Upper lobe of left lung (tissue), 6 donors: ENCODE data around the gene ALKBH4. TPM values are rescaled to one million over a fixed set of nuclear protein-coding genes. Genes with fewer than 3 reads are reported as not detected.
"Not testable (repeated sequence)": the region's sequence is repeated elsewhere in the genome, so short reads cannot be mapped to it uniquely, and the experiment has no call there.

Source experiments
- ATAC-seq, 2 donors: fragments of 200-7000 bp; cut with Tn5 transposase; one replicate each; pipeline ENCODE4 v1.9.1; 2022; ENCODE audit warnings: mild to moderate bottlenecking in 2 of 2, moderate library complexity in 2 of 2; ENCODE audit not compliant: low FRiP score in 2 of 2
- DNase-seq, 2 donors: peaks; one replicate each; pipeline ENCODE4 v3.0.0-alpha.2; 2019 to 2020
- H3K27ac ChIP-seq, 4 donors: fragments of 200-600 bp; sonication (generic); one replicate each; pipeline ENCODE4 v1.5.1; 2016 to 2019
- H3K27me3 ChIP-seq, 4 donors: fragments of 200-600 bp; sonication (generic); one replicate each; pipeline ENCODE4 v1.5.1; 2017 to 2019
- H3K36me3 ChIP-seq, 4 donors: fragments of 200-600 bp; sonication (generic); one replicate each; pipeline ENCODE4 v1.5.1; 2016 to 2019
- H3K4me1 ChIP-seq, 4 donors: fragments of 200-600 bp; sonication (generic); one replicate each; pipeline ENCODE4 v1.5.1; 2018 to 2019
- H3K4me3 ChIP-seq, 4 donors: fragments of 200-600 bp; sonication (generic); one replicate each; pipeline ENCODE4 v1.5.1; 2017 to 2019; ENCODE audit warnings: mild to moderate bottlenecking in 2 of 4, moderate library complexity in 1 of 4
- H3K9me3 ChIP-seq, 4 donors: fragments of 200-600 bp; sonication (generic); one replicate each; pipeline ENCODE4 v1.5.1; 2018 to 2019
- CTCF ChIP-seq, 6 experiments: fragments of 450-650 bp in 4 of 6; fragments of 200-600 bp in 2 of 6; sonication (generic) in 2 of 6; IDR thresholded peaks; one replicate each; pipeline ENCODE4 v1.5.1; 2016 to 2019; ENCODE audit warnings: antibody characterized with exemption in 6 of 6
- WGBS, 2 donors: methylation state at CpG; one replicate each; pipeline ENCODE4 v1.1.5; 2017 to 2018; 5-methylcytosine and 5-hydroxymethylcytosine counted together
- total RNA-seq, 6 donors: library from RNA; depleted of rRNA in 4 of 6; stranded (reverse); fragments of >200 nt in 4 of 6; gene quantifications; one replicate each; pipeline versions ENCODE4 v1.1.0 to v1.2.1, GENCODE V29; 2016 to 2021
- donor health status: DM: no; HTN: no; CAD: no; lungs with moderate emphysema.
- donor health status: DM: no; HTN: yes; CAD: no; lungs with severe emphysema.

ALKBH4 gene
- total RNA-seq, 6 donors from 2014 or later = 10.4 to 34.2 (median 18.2) TPM

- ATAC-seq = peak; percentile 3 to 65
- H3K27ac ChIP-seq = not testable (repeated sequence)
These were observed 29.9 kb upstream of the ALKBH4 start for GRCh38 chr7:102494473-102495149.

GRCh38 chr7:102494026-102494425, 29.4 kb upstream of the ALKBH4 start:
- not testable (repeated sequence) for H3K4me1 ChIP-seq, H3K27me3 ChIP-seq, H3K9me3 ChIP-seq, H3K36me3 ChIP-seq, H3K27ac ChIP-seq
- H3K4me3 ChIP-seq = peak overlapping the region in 3 of 4 donors; percentile 23 to 31 (median 29)
- peak; percentile 22 to 76 for DNase-seq
- peak in 1 of 2 donors; percentile 0 for ATAC-seq
- WGBS, 2 donors = 32% methylated on average over 9 of the region's 15 CpGs; no CpG with 5 or more reads in 1 of the 2 donors

More at GRCh38 chr7:102494473-102495149, 29.9 kb upstream of the ALKBH4 start:
- not testable (repeated sequence) for H3K27me3 ChIP-seq, H3K4me3 ChIP-seq, H3K4me1 ChIP-seq, DNase-seq, H3K36me3 ChIP-seq, H3K9me3 ChIP-seq
- no CpG with 5 or more reads among the region's 67 CpGs for WGBS, 2 donors

DNA sequence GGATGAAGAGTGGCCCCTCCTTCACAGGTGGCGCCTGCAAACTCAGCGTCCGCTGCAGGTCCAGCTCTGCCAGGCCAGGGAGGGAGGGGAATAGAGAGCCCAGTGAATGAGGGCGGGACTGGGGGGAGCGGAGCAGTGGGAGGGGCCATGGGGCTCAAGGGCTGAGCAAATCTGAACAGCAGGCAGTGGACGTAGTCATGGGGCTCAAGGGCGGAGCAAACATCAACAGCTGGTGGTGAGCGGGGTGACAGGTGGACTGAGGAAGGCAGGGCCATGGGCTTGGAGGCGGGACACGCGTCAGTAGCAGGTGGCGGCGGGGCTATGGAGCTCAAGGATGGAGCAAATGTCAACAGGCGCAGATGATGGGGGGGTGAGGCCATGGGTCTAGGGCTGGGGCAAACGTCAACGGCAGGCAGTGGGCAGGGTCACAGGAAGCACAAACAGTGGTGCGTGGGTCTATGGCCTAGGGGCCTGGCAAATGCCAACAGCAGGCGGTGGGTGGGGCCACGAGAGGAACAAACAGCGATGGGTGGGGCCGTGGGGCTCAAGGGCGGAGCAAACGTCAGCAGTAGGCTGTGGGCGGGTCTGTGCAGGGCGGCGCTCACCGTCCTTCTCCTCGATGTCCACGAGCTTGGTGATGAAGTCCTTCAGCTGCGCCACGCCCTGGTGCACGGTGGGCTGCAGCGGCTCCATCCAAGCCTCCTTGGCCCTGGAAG, 28.7 kb upstream of the ALKBH4 start:
- DNase-seq = peak in 1 of 2 donors; percentile 49
- not testable (repeated sequence) for H3K27ac ChIP-seq, H3K27me3 ChIP-seq, H3K4me1 ChIP-seq, H3K36me3 ChIP-seq, H3K4me3 ChIP-seq, H3K9me3 ChIP-seq
- no CpG with 5 or more reads among the region's 33 CpGs for WGBS, 2 donors
- peak; percentile 75 to 90 for ATAC-seq

DNA sequence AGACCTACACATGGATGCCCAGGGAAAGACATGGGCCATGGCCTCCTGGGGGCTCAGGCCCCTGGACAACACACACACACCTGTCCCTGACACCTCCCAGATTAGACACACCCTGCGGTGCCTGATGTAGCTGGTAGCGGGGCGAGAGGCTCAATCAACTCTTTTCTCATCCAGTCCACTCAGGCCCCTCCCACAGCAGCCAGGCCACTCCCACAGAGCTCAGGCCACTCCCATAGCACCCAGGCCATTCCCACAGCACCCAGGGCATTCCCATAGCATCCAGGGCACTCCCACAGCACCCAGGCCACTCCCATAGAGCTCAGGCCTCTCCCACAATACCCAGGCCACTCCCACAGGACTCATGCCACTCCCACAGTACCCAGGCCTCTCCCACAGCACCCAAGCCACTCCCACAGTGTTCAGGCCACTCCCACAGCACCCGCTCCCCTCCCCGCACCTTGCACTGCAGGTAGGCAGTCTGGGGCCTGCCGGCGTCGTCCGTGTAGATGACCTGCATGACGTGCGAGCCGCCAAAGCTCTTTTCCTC, 25.9 kb upstream of the ALKBH4 start:
- H3K4me1 ChIP-seq, H3K27me3 ChIP-seq, H3K4me3 ChIP-seq, H3K27ac ChIP-seq, H3K9me3 ChIP-seq, H3K36me3 ChIP-seq: not testable (repeated sequence)
- ATAC-seq (peak; percentile 63 to 92), DNase-seq (peak; percentile 61 to 92)
- WGBS, 2 donors = no CpG with 5 or more reads among the region's 12 CpGs

DNA sequence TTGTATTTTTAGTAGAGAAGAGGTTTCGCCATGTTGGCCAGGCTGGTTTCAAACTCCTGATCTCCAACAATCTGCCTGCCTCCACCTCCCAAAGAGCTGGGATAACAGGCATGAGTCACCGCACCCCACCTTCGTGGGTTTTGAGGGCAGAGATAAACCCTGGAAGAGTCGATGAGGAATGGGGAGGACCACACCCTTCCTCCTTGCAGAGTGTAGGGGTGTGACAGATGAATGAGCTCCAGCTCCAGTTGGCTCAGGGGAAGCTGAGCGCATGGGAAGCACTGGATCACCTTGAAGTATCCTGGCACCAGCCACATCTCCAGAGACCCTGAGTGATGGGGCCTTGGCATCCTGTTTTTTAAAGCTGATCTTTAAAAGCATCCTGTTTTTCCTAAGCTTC, 19.7 kb upstream of the ALKBH4 start:
- H3K4me1 ChIP-seq, H3K4me3 ChIP-seq, H3K27me3 ChIP-seq, H3K36me3 ChIP-seq, H3K27ac ChIP-seq, DNase-seq, ATAC-seq, H3K9me3 ChIP-seq: not testable (repeated sequence)
- WGBS, 2 donors = no CpG with 5 or more reads among the region's 5 CpGs

DNA sequence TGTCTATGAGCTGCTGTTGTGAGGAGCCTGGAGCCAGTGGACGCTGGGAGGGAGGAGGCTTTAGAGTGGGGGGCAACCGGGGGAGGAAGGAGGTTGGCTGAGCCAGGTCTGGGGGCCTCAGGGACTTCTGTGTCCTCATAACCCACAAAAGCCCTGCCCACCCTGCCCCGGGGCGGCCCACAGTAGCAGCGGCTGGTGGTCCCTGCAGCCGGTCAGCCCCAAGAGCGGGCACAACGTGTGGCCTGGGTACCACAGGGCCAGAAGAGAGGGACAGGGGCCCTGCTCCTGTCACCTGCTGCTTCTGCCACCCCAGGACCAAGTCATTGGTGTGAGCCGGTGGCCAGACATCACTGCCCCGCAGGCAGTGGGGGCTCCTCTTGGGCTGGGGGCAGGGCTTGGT, 17.3 kb upstream of the ALKBH4 start:
- not testable (repeated sequence) for H3K4me1 ChIP-seq, H3K27ac ChIP-seq, H3K36me3 ChIP-seq, H3K4me3 ChIP-seq, ATAC-seq, H3K27me3 ChIP-seq, H3K9me3 ChIP-seq
- DNase-seq = peak; percentile 3 to 83
- no CpG with 5 or more reads among the region's 10 CpGs for WGBS, 2 donors

- not testable (repeated sequence) for H3K36me3 ChIP-seq, H3K27ac ChIP-seq, H3K9me3 ChIP-seq, H3K27me3 ChIP-seq, H3K4me3 ChIP-seq, H3K4me1 ChIP-seq
- ATAC-seq = peak in 1 of 2 donors; percentile 27
- peak in 1 of 2 donors; percentile 44 for DNase-seq
- 5 to 10% methylated on average over 8 of the region's 11 CpGs for WGBS, 2 donors
- TF ChIP-seq CTCF (IDR thresholded peaks at IDR 0.05) = peak; percentile 33 to 65 (median 41)
These were observed 15.4 kb upstream of the ALKBH4 start for GRCh38 chr7:102479982-102480637.

GRCh38 chr7:102479209-102479584, 14.5 kb upstream of the ALKBH4 start:
- H3K36me3 ChIP-seq, H3K4me3 ChIP-seq, H3K27ac ChIP-seq, H3K27me3 ChIP-seq, DNase-seq, H3K4me1 ChIP-seq, H3K9me3 ChIP-seq: not testable (repeated sequence)
- peak in 1 of 2 donors; percentile 6 for ATAC-seq
- no CpG with 5 or more reads among the region's 10 CpGs for WGBS, 2 donors
